ENCODE data around the gene ZMAT2.
"Not testable (repeated sequence)": the region's sequence is repeated elsewhere in the genome, so short reads cannot be mapped to it uniquely, and the experiment has no call there.

Gene ZMAT2, protein sequence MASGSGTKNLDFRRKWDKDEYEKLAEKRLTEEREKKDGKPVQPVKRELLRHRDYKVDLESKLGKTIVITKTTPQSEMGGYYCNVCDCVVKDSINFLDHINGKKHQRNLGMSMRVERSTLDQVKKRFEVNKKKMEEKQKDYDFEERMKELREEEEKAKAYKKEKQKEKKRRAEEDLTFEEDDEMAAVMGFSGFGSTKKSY

GRCh38 chr5:140700177-140701144 is at the start of gene ZMAT2:
Gene ZMAT2 (plus strand): TSS chr5:140700447. CDS start chr5:140700461, 14 bp downstream.
- peak; percentile 89 for DNase-seq (ENCODE audit: low read depth)

- DNase-seq (ENCODE audit: low read depth), result no peak
These were observed 41.4 kb upstream of the ZMAT2 start for GRCh38 chr5:140658870-140659269.

GRCh38 chr5:140660371-140660770 is 39.9 kb upstream of the ZMAT2 start:
- DNase-seq (ENCODE audit: low read depth), result not testable (repeated sequence)

DNA sequence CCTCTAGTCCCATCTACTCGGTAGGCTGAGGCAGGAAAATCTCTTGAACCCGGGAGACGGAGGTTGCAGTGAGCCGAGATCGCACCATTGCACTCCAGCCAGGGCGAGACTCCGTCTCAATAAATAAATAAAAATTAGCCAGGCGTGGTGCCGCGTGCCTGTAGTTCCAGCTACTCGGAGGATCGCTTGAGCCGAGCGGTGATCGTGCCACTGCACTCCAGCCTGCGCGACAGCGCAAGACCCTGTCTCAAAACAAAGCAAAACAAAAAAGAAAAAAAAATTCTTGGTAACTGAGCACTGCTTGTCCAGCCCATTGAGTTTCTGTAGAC is 36.3 kb upstream of the ZMAT2 start:
- no peak for DNase-seq (ENCODE audit: low read depth)

- peak; percentile 91 for DNase-seq (ENCODE audit: low read depth)
These were observed 35.7 kb upstream of the ZMAT2 start, which contains the start of gene WDR55 for GRCh38 chr5:140664359-140665119. Gene WDR55 (plus strand): TSS chr5:140664904. CDS start chr5:140664913, 9 bp downstream.

- not testable (repeated sequence) for DNase-seq (ENCODE audit: low read depth)
These were observed 29.2 kb upstream of the ZMAT2 start for GRCh38 chr5:140671035-140671434.

GRCh38 chr5:140671472-140672125 is 28.6 kb upstream of the ZMAT2 start:
- DNase-seq (ENCODE audit: low read depth), result no peak

DNA sequence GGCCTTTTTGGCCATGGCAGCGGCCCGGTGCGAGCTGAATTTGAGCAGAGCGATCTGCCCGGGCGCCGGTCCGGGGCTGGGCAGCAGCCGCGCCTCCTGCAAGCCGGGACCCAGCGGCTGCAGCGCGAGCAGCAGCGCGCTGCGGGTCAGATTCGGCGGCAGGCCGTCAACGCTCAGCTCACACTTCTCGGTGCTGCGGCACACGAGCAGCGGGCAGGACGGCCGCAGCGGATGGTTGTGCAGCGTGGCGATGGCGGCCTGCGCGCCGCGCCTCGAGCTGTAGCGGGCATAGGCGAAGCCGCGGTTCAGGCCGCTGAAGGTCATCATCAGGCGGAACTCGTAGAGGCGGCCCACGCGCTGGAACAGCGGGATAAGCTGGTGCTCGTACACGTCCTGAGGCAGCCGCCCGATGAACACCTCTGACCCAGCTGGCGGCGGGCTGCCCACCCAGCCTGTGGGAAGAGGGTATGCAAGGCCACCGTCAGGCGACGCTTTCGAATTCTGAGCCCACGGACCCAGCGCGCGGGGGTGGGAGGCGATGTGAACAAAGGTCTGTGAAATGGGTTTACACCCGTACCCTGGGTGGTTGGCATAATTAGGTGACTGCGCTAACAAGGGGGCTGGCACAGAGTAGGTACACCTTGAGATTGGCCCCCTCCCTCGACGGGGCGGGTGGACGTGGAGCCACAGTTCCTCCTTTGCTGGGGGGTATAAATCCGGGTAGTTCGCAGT is 27.6 kb upstream of the ZMAT2 start:
- no peak for DNase-seq (ENCODE audit: low read depth)

GRCh38 chr5:140673187-140673976 is 26.9 kb upstream of the ZMAT2 start, which contains the start of gene DND1:
Gene DND1 (minus strand): TSS chr5:140673576. CDS start chr5:140673542, 34 bp downstream.
- DNase-seq (ENCODE audit: low read depth), result no peak

DNA sequence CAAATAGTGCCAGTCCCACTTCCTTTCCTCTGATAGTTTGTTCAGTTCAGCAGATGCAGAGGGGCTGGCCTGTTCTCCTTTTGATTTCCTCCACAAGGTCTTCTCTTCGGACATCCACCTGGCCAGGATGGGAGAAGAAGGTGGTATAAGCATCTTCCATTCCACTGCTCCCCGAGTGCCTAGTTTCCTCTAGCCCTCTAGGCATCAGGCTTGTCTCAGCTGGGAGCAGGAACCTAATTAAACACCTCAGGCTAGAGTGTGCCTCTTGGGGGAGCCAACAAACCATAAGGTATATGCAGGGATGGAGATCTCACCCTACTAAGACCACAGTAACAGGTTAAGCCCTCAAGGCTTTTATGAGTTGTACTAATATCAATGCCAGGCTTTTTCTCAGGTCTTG is 26.0 kb upstream of the ZMAT2 start:
- DNase-seq (ENCODE audit: low read depth), result no peak

GRCh38 chr5:140674629-140675028 is 25.6 kb upstream of the ZMAT2 start:
- no peak for DNase-seq (ENCODE audit: low read depth)

DNA sequence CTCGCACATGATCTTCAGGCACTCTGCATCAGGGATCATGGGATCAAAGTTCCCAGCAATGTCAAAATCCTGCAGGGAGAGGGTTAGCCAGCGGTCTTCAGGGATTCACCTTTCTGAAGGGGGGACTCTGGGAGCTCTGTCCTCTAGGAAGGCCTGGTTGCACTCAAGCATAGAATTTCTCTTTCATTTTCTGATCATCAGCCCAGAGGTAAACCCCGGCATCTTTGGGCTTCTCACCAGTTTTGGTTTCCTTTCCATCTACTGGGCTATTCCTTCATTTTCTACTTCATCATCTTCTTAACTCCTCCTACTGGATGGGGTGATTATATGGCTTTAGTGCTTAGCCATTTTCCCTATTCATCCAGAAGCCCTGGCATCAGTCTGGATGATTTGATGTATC is 22.3 kb upstream of the ZMAT2 start:
- DNase-seq (ENCODE audit: low read depth), result no peak

DNA sequence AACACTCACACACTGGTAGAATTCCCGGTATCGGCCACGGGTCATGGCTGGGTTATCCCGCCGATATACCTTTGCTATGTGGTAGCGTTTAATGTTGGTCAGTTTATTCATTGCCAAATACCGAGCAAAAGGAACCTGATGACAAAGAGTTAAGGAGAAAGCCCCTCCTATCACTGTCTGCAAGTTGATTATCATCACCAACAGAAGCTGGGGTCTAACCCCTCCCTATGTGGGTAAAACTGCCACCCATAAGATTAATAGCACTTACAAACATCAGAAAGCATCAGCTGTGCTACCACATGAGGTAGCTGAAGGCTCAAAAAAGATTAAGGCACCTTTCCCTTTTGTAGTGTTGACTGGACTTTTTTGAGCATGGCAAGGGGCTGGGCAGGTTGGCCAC is 21.3 kb upstream of the ZMAT2 start:
- no peak for DNase-seq (ENCODE audit: low read depth)

- DNase-seq (ENCODE audit: low read depth), result no peak
These were observed 9.8 kb upstream of the ZMAT2 start for GRCh38 chr5:140690376-140690932.

DNA sequence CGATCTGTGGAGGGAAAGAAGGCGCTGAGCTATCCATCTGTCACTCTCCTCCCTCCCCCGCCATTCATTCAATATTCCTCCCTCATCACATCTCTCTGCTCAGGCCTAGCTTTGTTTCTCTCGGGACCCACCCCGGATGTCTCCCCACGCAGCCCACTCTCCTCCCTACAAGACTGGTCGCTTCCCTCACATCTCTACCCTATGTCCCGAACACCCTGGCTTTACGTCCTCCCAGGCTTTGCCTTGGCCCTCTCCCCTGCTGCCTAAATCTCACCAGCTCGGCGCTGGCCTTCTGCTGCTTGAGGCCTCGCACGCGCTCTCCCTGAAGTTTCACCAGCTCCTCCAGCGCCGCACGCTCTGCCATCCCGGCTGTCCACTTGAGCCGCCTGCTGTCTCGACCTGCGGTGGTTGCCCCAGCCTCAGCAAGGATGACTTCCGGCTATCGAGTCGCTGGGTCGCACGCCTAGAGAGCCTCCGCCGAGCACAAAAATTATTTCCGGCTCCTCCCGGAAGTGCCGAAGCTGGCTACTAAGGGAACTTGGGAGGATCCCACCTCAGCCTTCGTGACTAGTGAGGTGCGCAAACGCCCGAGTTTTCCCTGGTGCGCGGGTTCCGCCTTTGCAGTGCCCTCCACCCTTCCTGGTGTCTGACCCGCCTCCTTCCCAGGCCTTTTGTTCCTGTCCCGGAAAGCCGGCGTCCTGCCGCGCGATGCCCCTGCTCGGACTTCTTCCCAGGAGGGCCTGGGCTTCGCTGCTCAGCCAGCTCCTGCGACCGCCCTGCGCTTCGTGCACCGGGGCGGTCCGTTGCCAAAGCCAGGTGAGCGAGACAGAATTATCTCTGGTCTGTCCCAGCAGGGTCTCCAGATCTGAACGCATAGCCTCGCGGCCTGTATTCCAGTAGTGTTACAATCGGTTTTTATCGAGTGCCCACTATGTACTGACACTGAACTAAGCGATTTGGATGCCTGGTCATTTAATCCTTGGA is 9.0 kb upstream of the ZMAT2 start, which contains the start of the genes HARS1 and HARS2:
Gene HARS1, minus strand, starts transcription at position 430 of the 984 bp plus-strand sequence. Its CDS starts 66 bp downstream, at position 364.
Gene HARS2, plus strand, starts transcription at position 515 of the 984 bp plus-strand sequence. Its CDS starts 194 bp downstream, at position 709.
- peak; percentile 68 for DNase-seq (ENCODE audit: low read depth)

GRCh38 chr5:140694276-140694675 is 6.0 kb upstream of the ZMAT2 start:
- DNase-seq (ENCODE audit: low read depth), result no peak

GRCh38 chr5:140696891-140697492 is 3.3 kb upstream of the ZMAT2 start:
- no peak for DNase-seq (ENCODE audit: low read depth)

- no peak for DNase-seq (ENCODE audit: low read depth)
These were observed 7.6 kb downstream of the ZMAT2 start for GRCh38 chr5:140707812-140708211.
